Upper lobe of left lung (tissue), 6 donors: ENCODE results near the gene MC1R. TPM values are rescaled to one million over a fixed set of nuclear protein-coding genes. Genes with fewer than 3 reads are reported as not detected.
A peak's percentile ranks its signal among the peaks of the same experiment; 100 is the strongest.

Experiments
- ATAC-seq, 2 donors: fragments of 200-7000 bp; cut with Tn5 transposase; one replicate each; pipeline ENCODE4 v1.9.1; 2022; ENCODE audit warnings: mild to moderate bottlenecking in 2 of 2, moderate library complexity in 2 of 2; ENCODE audit not compliant: low FRiP score in 2 of 2
- DNase-seq, 2 donors: peaks; one replicate each; pipeline ENCODE4 v3.0.0-alpha.2; 2019 to 2020
- H3K27ac ChIP-seq, 4 donors: fragments of 200-600 bp; sonication (generic); one replicate each; pipeline ENCODE4 v1.5.1; 2016 to 2019
- H3K27me3 ChIP-seq, 4 donors: fragments of 200-600 bp; sonication (generic); one replicate each; pipeline ENCODE4 v1.5.1; 2017 to 2019
- H3K36me3 ChIP-seq, 4 donors: fragments of 200-600 bp; sonication (generic); one replicate each; pipeline ENCODE4 v1.5.1; 2016 to 2019
- H3K4me1 ChIP-seq, 4 donors: fragments of 200-600 bp; sonication (generic); one replicate each; pipeline ENCODE4 v1.5.1; 2018 to 2019
- H3K4me3 ChIP-seq, 4 donors: fragments of 200-600 bp; sonication (generic); one replicate each; pipeline ENCODE4 v1.5.1; 2017 to 2019; ENCODE audit warnings: mild to moderate bottlenecking in 2 of 4, moderate library complexity in 1 of 4
- H3K9me3 ChIP-seq, 4 donors: fragments of 200-600 bp; sonication (generic); one replicate each; pipeline ENCODE4 v1.5.1; 2018 to 2019
- EP300 ChIP-seq, 4 donors: sonication (generic); formaldehyde crosslinking; IDR thresholded peaks; one replicate each; pipeline ENCODE4 v1.5.1; 2017; ENCODE audit warnings: antibody characterized with exemption in 4 of 4, control low read depth in 2 of 4
- POLR2A ChIP-seq, 4 donors: fragments of 450-650 bp; IDR thresholded peaks; one replicate each; pipeline ENCODE4 v1.5.1; 2016 to 2017; ENCODE audit warnings: antibody characterized with exemption in 4 of 4, mild to moderate bottlenecking in 2 of 4
- POLR2AphosphoS5 ChIP-seq, 2 donors: sonication (generic); formaldehyde crosslinking; IDR thresholded peaks; one replicate each; pipeline ENCODE4 v1.5.1; 2017; ENCODE audit warnings: antibody characterized with exemption in 2 of 2
- WGBS, 2 donors: methylation state at CpG; one replicate each; pipeline ENCODE4 v1.1.5; 2017 to 2018; 5-methylcytosine and 5-hydroxymethylcytosine counted together
- total RNA-seq, 6 donors: library from RNA; depleted of rRNA in 4 of 6; stranded (reverse); fragments of >200 nt in 4 of 6; gene quantifications; one replicate each; pipeline versions ENCODE4 v1.1.0 to v1.2.1, GENCODE V29; 2016 to 2021
- TF ChIP-seq, protein P1 (sequence below), 6 experiments: fragments of 450-650 bp in 4 of 6; fragments of 200-600 bp in 2 of 6; sonication (generic) in 2 of 6; IDR thresholded peaks; one replicate each; pipeline ENCODE4 v1.5.1; 2016 to 2019; ENCODE audit warnings: antibody characterized with exemption in 6 of 6
- donor health status: DM: no; HTN: no; CAD: no; lungs with moderate emphysema.
- donor health status: DM: no; HTN: yes; CAD: no; lungs with severe emphysema.

MC1R gene
- total RNA-seq, 6 donors from 2014 or later = 4.9 to 44.0 (median 7.0) TPM

- no peak for DNase-seq
- no peak overlapping the region for H3K27ac ChIP-seq
- no peak overlapping the region for H3K4me3 ChIP-seq
- no peak for TF ChIP-seq POLR2A (IDR thresholded peaks at IDR 0.05)
- TF ChIP-seq, protein P1, sequence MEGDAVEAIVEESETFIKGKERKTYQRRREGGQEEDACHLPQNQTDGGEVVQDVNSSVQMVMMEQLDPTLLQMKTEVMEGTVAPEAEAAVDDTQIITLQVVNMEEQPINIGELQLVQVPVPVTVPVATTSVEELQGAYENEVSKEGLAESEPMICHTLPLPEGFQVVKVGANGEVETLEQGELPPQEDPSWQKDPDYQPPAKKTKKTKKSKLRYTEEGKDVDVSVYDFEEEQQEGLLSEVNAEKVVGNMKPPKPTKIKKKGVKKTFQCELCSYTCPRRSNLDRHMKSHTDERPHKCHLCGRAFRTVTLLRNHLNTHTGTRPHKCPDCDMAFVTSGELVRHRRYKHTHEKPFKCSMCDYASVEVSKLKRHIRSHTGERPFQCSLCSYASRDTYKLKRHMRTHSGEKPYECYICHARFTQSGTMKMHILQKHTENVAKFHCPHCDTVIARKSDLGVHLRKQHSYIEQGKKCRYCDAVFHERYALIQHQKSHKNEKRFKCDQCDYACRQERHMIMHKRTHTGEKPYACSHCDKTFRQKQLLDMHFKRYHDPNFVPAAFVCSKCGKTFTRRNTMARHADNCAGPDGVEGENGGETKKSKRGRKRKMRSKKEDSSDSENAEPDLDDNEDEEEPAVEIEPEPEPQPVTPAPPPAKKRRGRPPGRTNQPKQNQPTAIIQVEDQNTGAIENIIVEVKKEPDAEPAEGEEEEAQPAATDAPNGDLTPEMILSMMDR (IDR thresholded peaks at IDR 0.05) = no peak
- no peaks in the 10 kb centered on the region for H3K27me3 ChIP-seq
- no peaks in the 10 kb centered on the region for H3K9me3 ChIP-seq
- WGBS, 2 donors = 79 to 80% methylated on average over 21 of the region's 21 CpGs
- no peaks in the 10 kb centered on the region for H3K36me3 ChIP-seq
- H3K4me1 ChIP-seq = no peaks in the 10 kb centered on the region
- peak in 1 of 2 donors; percentile 6 for ATAC-seq
Measured at GRCh38 chr16:89938175-89938885, 19.7 kb downstream of the MC1R start.

DNA sequence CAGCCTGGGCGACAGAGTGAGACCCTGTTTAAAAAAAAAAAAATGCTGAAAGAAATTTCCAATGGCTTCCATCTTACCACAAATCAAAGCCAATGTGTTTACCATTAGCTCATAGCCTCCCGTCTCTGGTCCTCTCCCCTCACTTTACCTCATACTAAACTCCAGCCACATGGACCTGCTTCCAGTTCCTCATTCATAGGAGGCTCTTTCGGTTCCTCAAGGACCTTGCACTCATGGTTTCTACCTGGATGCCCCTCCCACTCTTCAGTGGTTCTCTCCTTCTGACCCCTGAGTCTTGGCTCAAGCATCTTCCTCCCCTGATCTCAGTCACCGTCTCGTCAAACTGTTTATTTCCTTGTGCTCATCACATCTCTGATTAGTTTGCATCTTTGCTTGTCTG lies 26.1 kb downstream of the MC1R start:
- 58 to 61% methylated on average over 5 of the region's 5 CpGs for WGBS, 2 donors
- ATAC-seq (no peak), DNase-seq (no peak)
- TF ChIP-seq POLR2A (IDR thresholded peaks at IDR 0.05) = no peak
- TF ChIP-seq, protein P1 (IDR thresholded peaks at IDR 0.05) = no peak
- TF ChIP-seq POLR2AphosphoS5 (IDR thresholded peaks at IDR 0.05) = no peak
- TF ChIP-seq EP300 (IDR thresholded peaks at IDR 0.05) = no peak
- Histone ChIP-seq H3K36me3 (no peaks in the 10 kb centered on the region), H3K4me3 (no peak overlapping the region), H3K9me3 (no peaks in the 10 kb centered on the region), H3K27ac (no peak overlapping the region), H3K27me3 (no peaks in the 10 kb centered on the region), H3K4me1 (peaks cover 7 to 21% (median 18%) of the 10 kb centered on the region in 4 donors)

- no peaks in the 10 kb centered on the region for H3K9me3 ChIP-seq
- H3K27me3 ChIP-seq = no peaks in the 10 kb centered on the region
- peaks cover 9 to 25% (median 19%) of the 10 kb centered on the region in 4 donors for H3K4me1 ChIP-seq
- 54 to 66% methylated on average over 7 of the region's 7 CpGs for WGBS, 2 donors
- H3K4me3 ChIP-seq = no peak overlapping the region
- H3K27ac ChIP-seq = no peak overlapping the region
- H3K36me3 ChIP-seq = no peaks in the 10 kb centered on the region
- TF ChIP-seq, protein P1 (IDR thresholded peaks at IDR 0.05) = peak in 1 of 6 experiments; percentile 5
- no peak for TF ChIP-seq POLR2AphosphoS5 (IDR thresholded peaks at IDR 0.05)
- ATAC-seq (no peak), DNase-seq (peak in 1 of 2 donors; percentile 72)
Measured at GRCh38 chr16:89945654-89946053, 27.0 kb downstream of the MC1R start.

GRCh38 chr16:89946515-89946914 lies 27.9 kb downstream of the MC1R start:
- Histone ChIP-seq H3K4me3 (no peak overlapping the region), H3K9me3 (no peaks in the 10 kb centered on the region), H3K4me1 (peaks cover 9 to 25% (median 19%) of the 10 kb centered on the region in 4 donors), H3K27me3 (no peaks in the 10 kb centered on the region), H3K36me3 (no peaks in the 10 kb centered on the region), H3K27ac (no peak overlapping the region)
- no peak for ATAC-seq
- DNase-seq = no peak
- 73 to 83% methylated on average over 5 of the region's 5 CpGs for WGBS, 2 donors
- no peak for TF ChIP-seq EP300 (IDR thresholded peaks at IDR 0.05)
- TF ChIP-seq, protein P1 (IDR thresholded peaks at IDR 0.05) = no peak
- TF ChIP-seq POLR2AphosphoS5 (IDR thresholded peaks at IDR 0.05) = no peak
- no peak for TF ChIP-seq POLR2A (IDR thresholded peaks at IDR 0.05)
